A549 treated with dexamethasone at 1 μM for 4 hours (cell line): ENCODE results near the gene ZNF358. TPM values are rescaled to one million over a fixed set of nuclear protein-coding genes. Genes with fewer than 3 reads are reported as not detected.

Source experiments
- total RNA-seq: library from RNA; stranded (reverse); fragments of 200-300 nt; extraction: Qiagen RNA extraction; gene quantifications from 5 replicates; pipeline ENCODE4 v1.2.3, GENCODE V29; 2022

Gene ZNF358
- 17.7 to 24.8 TPM (median 22.3 TPM) in 5 replicates for total RNA-seq

GRCh38 chr19:7515645-7516151 lies at the start of gene ZNF358:
TSS of gene ZNF358 (plus strand) at chr19:7516103. CDS start at chr19:7519243, 3,140 bp downstream.

GRCh38 chr19:7488736-7489353 lies 27.1 kb upstream of the ZNF358 start, which contains the start of gene PEX11G:
TSS of gene PEX11G (minus strand) at chr19:7489035. CDS start at chr19:7489010, 25 bp downstream.

GRCh38 chr19:7522072-7522922 lies 6.4 kb downstream of the ZNF358 start, which contains the start of gene MCOLN1:
TSS of gene MCOLN1 (plus strand) at chr19:7522624. CDS start at chr19:7522751, 127 bp downstream.

GRCh38 chr19:7535047-7535997 lies 19.4 kb downstream of the ZNF358 start, which contains the start of gene PNPLA6:
TSS of gene PNPLA6 (plus strand) at chr19:7535717. CDS start at chr19:7535789, 72 bp downstream.

Other genes starting within 250 kb of the ZNF358 start
- gene INSR, start 221.7 kb upstream of the ZNF358 start, total RNA-seq, result 2.5 to 4.7 TPM (median 3.8 TPM) in 5 replicates
- gene ARHGEF18, start 167.2 kb upstream of the ZNF358 start, total RNA-seq, result 50.2 to 86.6 TPM (median 76.5 TPM) in 5 replicates
- 1.8 to 2.1 TPM (median 1.9 TPM) in 5 replicates for gene PEX11G, start 27.1 kb upstream of the ZNF358 start, total RNA-seq
- 9.6 to 12.8 TPM (median 11.7 TPM) in 5 replicates for gene MCOLN1, start 6.5 kb downstream of the ZNF358 start, total RNA-seq
- gene PNPLA6, start 19.6 kb downstream of the ZNF358 start, total RNA-seq, result 24.0 to 42.0 TPM (median 40.3 TPM) in 5 replicates
- 3.7 to 7.6 TPM (median 6.1 TPM) in 5 replicates for gene CAMSAP3, start 79.8 kb downstream of the ZNF358 start, total RNA-seq
- gene XAB2, start 113.4 kb downstream of the ZNF358 start, total RNA-seq, result 18.9 to 29.4 TPM (median 26.3 TPM) in 5 replicates
- gene PET100, start 113.7 kb downstream of the ZNF358 start, total RNA-seq, result 44.7 to 84.3 TPM (median 46.8 TPM) in 5 replicates
- not detected in 5 replicates for gene PCP2, start 117.6 kb downstream of the ZNF358 start, total RNA-seq
- 28.4 to 45.3 TPM (median 38.6 TPM) in 5 replicates for gene STXBP2, start 121.0 kb downstream of the ZNF358 start, total RNA-seq
- gene RETN, start 152.9 kb downstream of the ZNF358 start, total RNA-seq, result not detected in 5 replicates
- not detected in 5 replicates for gene MCEMP1, start 161.0 kb downstream of the ZNF358 start, total RNA-seq
- gene TRAPPC5, start 164.7 kb downstream of the ZNF358 start, total RNA-seq, result 50.6 to 101 TPM (median 96.9 TPM) in 5 replicates
- gene FCER2, start 186.0 kb downstream of the ZNF358 start, total RNA-seq, result not detected in 5 replicates
- not detected in 5 replicates for gene CLEC4G, start 216.0 kb downstream of the ZNF358 start, total RNA-seq
- gene CD209, start 231.4 kb downstream of the ZNF358 start, total RNA-seq, result not detected in 5 replicates
- not detected in 5 replicates for gene CLEC4M, start 247.1 kb downstream of the ZNF358 start, total RNA-seq